Tibial nerve (tissue), 4 donors: ENCODE data around the gene VRK1.

Source experiments
- EP300 ChIP-seq, 2 donors: sonication (generic); formaldehyde crosslinking; IDR thresholded peaks; one replicate each; pipeline ENCODE4 v1.6.1; 2017; ENCODE audit warnings: antibody characterized with exemption in 2 of 2, mild to moderate bottlenecking in 1 of 2
- TF ChIP-seq, protein P1 (sequence below), 5 experiments: fragments of 200-600 bp in 3 of 5; fragments of 450-650 bp in 2 of 5; sonication (generic) in 3 of 5; IDR thresholded peaks; one replicate each; pipeline ENCODE4 v1.5.1; 2016 to 2019; ENCODE audit warnings: antibody characterized with exemption in 5 of 5, mild to moderate bottlenecking in 3 of 5, moderate library complexity in 2 of 5

DNA sequence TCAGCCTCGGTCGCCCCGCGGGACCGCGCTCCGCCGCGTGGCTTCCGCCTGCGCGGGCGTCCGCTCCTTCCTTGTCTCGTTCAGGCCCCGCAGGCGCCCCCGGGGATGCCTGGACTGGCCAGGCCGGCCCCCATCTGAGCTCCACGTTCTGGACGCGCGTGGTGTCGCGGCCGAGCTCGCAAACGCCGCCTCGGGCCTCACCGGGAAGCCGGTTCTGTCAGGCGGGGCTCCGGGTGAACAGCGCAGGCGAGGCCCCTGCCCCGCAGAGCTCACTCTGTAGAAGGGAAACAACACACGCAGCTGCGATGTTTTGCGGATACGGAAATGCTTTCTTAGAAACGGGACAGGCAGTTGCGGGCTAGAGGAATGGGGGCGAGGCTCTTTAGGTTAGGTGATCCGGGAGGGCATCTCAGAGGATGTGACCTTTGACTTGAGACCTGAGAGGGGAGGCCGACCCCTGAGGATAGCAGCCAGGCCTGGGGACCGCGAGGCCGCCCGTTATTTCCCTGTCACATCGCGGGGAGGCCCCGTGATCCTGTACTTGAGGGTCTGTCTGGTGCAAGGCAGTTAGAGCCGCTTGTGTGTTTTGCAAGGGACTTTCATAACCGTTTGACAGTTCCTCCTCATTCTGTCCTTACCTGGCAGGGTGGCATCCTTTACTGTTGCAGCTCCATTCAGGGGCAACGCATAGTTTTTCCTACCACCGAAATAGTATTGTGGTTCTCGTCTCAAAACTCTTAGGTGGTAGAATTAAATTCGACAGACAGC lies 584 bp downstream of the VRK1 start:
- TF ChIP-seq EP300 (IDR thresholded peaks at IDR 0.05): no peak
- TF ChIP-seq, protein P1, sequence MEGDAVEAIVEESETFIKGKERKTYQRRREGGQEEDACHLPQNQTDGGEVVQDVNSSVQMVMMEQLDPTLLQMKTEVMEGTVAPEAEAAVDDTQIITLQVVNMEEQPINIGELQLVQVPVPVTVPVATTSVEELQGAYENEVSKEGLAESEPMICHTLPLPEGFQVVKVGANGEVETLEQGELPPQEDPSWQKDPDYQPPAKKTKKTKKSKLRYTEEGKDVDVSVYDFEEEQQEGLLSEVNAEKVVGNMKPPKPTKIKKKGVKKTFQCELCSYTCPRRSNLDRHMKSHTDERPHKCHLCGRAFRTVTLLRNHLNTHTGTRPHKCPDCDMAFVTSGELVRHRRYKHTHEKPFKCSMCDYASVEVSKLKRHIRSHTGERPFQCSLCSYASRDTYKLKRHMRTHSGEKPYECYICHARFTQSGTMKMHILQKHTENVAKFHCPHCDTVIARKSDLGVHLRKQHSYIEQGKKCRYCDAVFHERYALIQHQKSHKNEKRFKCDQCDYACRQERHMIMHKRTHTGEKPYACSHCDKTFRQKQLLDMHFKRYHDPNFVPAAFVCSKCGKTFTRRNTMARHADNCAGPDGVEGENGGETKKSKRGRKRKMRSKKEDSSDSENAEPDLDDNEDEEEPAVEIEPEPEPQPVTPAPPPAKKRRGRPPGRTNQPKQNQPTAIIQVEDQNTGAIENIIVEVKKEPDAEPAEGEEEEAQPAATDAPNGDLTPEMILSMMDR (IDR thresholded peaks at IDR 0.05): no peak
